OCI-LY3 (cell line): ENCODE measurements around the gene TXNL4A.

Source experiments
- H2AFZ ChIP-seq: fragments of 200-600, 300-600 bp; shearing (Covaris generic); 2 replicates; pipeline ENCODE4 v1.6.0; 2014; ENCODE audit warnings: antibody characterized with exemption, low read depth, low read length
- H3K27ac ChIP-seq: fragments of 200-600, 300-600 bp; sonication (generic); 2 replicates; pipeline ENCODE4 v1.5.1; 2014; ENCODE audit warnings: mild to moderate bottlenecking, low read length, moderate library complexity, mixed read lengths
- H3K27me3 ChIP-seq: fragments of 200-600, 300-600 bp; sonication (generic); 2 replicates; pipeline ENCODE4 v1.6.1; 2014; ENCODE audit warnings: low read depth, low read length, mixed read lengths
- H3K36me3 ChIP-seq: fragments of 200-600, 300-600 bp; sonication (generic); replicated peaks from 2 replicates; pipeline ENCODE3; 2014; ENCODE audit warnings: low read depth, low read length, mixed read lengths
- H3K4me1 ChIP-seq: fragments of 300-600, 200-600 bp; sonication (generic); 2 replicates; pipeline ENCODE4 v1.6.1; 2014; ENCODE audit warnings: low read length, mixed read lengths
- H3K4me2 ChIP-seq: fragments of 200-600, 300-600 bp; sonication (generic); 2 replicates; pipeline ENCODE4 v1.6.1; 2014; ENCODE audit warnings: low read length, mixed read lengths
- H3K4me3 ChIP-seq: fragments of 300-600, 200-600 bp; sonication (generic); 2 replicates; pipeline ENCODE4 v1.5.1; 2014; ENCODE audit warnings: antibody characterized with exemption, mild to moderate bottlenecking, low read length, moderate library complexity
- H3K79me2 ChIP-seq: fragments of 300-600, 200-600 bp; shearing (Covaris generic); 2 replicates; pipeline ENCODE4 v1.6.1; 2014; ENCODE audit warnings: mild to moderate bottlenecking, low read length, mixed read lengths
- H3K9ac ChIP-seq: fragments of 300-600, 200-600 bp; shearing (Covaris generic); 2 replicates; pipeline ENCODE4 v1.6.0; 2014; ENCODE audit warnings: mild to moderate bottlenecking, low read length, moderate library complexity
- H3K9me3 ChIP-seq: fragments of 200-600, 300-600 bp; shearing (Covaris generic); 2 replicates; pipeline ENCODE4 v1.6.1; 2014; ENCODE audit warnings: low read length, mixed read lengths; ENCODE audit not compliant: insufficient read depth
- H4K20me1 ChIP-seq: fragments of 200-600, 300-600 bp; sonication (generic); 2 replicates; pipeline ENCODE4 v1.6.1; 2016; ENCODE audit warnings: low read length, mixed read lengths; ENCODE audit not compliant: insufficient read depth
- CTCF ChIP-seq: fragments of 200-600, 300-600 bp; sonication (generic); IDR thresholded peaks from 2 replicates; pipeline ENCODE4 v1.5.1; 2014; ENCODE audit warnings: antibody characterized with exemption, low read length, low read depth
- EZH2phosphoT487 ChIP-seq: fragments of 200-600 bp; shearing (Covaris generic); IDR thresholded peaks from 2 replicates; pipeline ENCODE4 v1.6.1; 2018; ENCODE audit warnings: antibody characterized with exemption, mixed run types, low read depth

The TXNL4A gene

GRCh38 chr18:79979843-79980242 is 8.5 kb downstream of the TXNL4A start:
- no peaks in the 10 kb centered on the region for H3K9me3 ChIP-seq
- H3K36me3 ChIP-seq, result peaks cover 75% of the 10 kb centered on the region
- TF ChIP-seq EZH2phosphoT487 (no peak), CTCF (no peak)
- H3K4me2 ChIP-seq, result no peak overlapping the region
- no peaks in the 10 kb centered on the region for H3K4me1 ChIP-seq
- no peak overlapping the region for H2AFZ ChIP-seq
- peaks cover 100% of the 10 kb centered on the region for H3K79me2 ChIP-seq
- no peak overlapping the region for H3K9ac ChIP-seq
- no peak overlapping the region for H3K27ac ChIP-seq
- H3K4me3 ChIP-seq, result no peak overlapping the region
- no peaks in the 10 kb centered on the region for H3K27me3 ChIP-seq
- H4K20me1 ChIP-seq, result peaks cover 97% of the 10 kb centered on the region

GRCh38 chr18:79975985-79976680 is 12.2 kb downstream of the TXNL4A start:
- Histone ChIP-seq H3K79me2 (peaks cover 99% of the 10 kb centered on the region), H3K9me3 (no peaks in the 10 kb centered on the region), H3K36me3 (peaks cover 77% of the 10 kb centered on the region), H3K4me3 (no peak overlapping the region), H3K9ac (no peak overlapping the region), H3K27me3 (no peaks in the 10 kb centered on the region), H2AFZ (no peak overlapping the region), H3K27ac (no peak overlapping the region), H3K4me2 (no peak overlapping the region), H4K20me1 (peaks cover 90% of the 10 kb centered on the region), H3K4me1 (no peaks in the 10 kb centered on the region)
- TF ChIP-seq EZH2phosphoT487, result no peak

GRCh38 chr18:79975043-79975442 is 13.3 kb downstream of the TXNL4A start:
- H3K9me3 ChIP-seq, result no peaks in the 10 kb centered on the region
- H3K79me2 ChIP-seq, result peaks cover 96% of the 10 kb centered on the region
- H4K20me1 ChIP-seq, result peaks cover 90% of the 10 kb centered on the region
- H3K27ac ChIP-seq, result no peak overlapping the region
- H3K4me3 ChIP-seq, result no peak overlapping the region
- H3K4me2 ChIP-seq, result no peak overlapping the region
- peaks cover 84% of the 10 kb centered on the region for H3K36me3 ChIP-seq
- TF ChIP-seq CTCF (no peak), EZH2phosphoT487 (no peak)
- no peaks in the 10 kb centered on the region for H3K27me3 ChIP-seq
- no peak overlapping the region for H2AFZ ChIP-seq
- no peak overlapping the region for H3K9ac ChIP-seq
- no peaks in the 10 kb centered on the region for H3K4me1 ChIP-seq

- Histone ChIP-seq H4K20me1 (peaks cover 85% of the 10 kb centered on the region), H3K79me2 (peaks cover 94% of the 10 kb centered on the region), H3K4me3 (no peak overlapping the region), H3K9me3 (no peaks in the 10 kb centered on the region), H3K4me2 (no peak overlapping the region), H3K4me1 (no peaks in the 10 kb centered on the region), H3K27me3 (no peaks in the 10 kb centered on the region), H3K36me3 (peaks cover 83% of the 10 kb centered on the region), H3K27ac (no peak overlapping the region), H2AFZ (no peak overlapping the region), H3K9ac (no peak overlapping the region)
- TF ChIP-seq EZH2phosphoT487 (no peak), CTCF (no peak)
Observed at GRCh38 chr18:79974025-79974654, 14.2 kb downstream of the TXNL4A start.
